Measurements from ENCODE around the gene BLTP1.
"Not testable (repeated sequence)": the region's sequence is repeated elsewhere in the genome, so short reads cannot be mapped to it uniquely, and the experiment has no call there.

BLTP1 gene

GRCh38 chr4:122151982-122152710 is at the start of gene BLTP1:
Gene BLTP1, plus strand, starts transcription at chr4:122152331. Its CDS starts 18,317 bp downstream, at chr4:122170648.
- DNase-seq, result peak; percentile 93

GRCh38 chr4:122104184-122104583 is 47.9 kb upstream of the BLTP1 start:
- no peak for DNase-seq

GRCh38 chr4:122107680-122108079 is 44.5 kb upstream of the BLTP1 start:
- no peak for DNase-seq

GRCh38 chr4:122110304-122110703 is 41.8 kb upstream of the BLTP1 start:
- not testable (repeated sequence) for DNase-seq

- DNase-seq, result peak; percentile 2
Measured at GRCh38 chr4:122117743-122118142, 34.4 kb upstream of the BLTP1 start.

GRCh38 chr4:122118243-122118642 is 33.9 kb upstream of the BLTP1 start:
- DNase-seq, result no peak

- DNase-seq, result no peak
Measured at GRCh38 chr4:122119739-122120138, 32.4 kb upstream of the BLTP1 start.

GRCh38 chr4:122121593-122121992 is 30.5 kb upstream of the BLTP1 start:
- DNase-seq, result no peak

GRCh38 chr4:122122083-122122482 is 30.0 kb upstream of the BLTP1 start:
- DNase-seq, result no peak

- DNase-seq, result peak; percentile 33
Measured at GRCh38 chr4:122129061-122129460, 23.1 kb upstream of the BLTP1 start.

- peak; percentile 39 for DNase-seq
Measured at GRCh38 chr4:122131562-122132157, 20.5 kb upstream of the BLTP1 start.

- no peak for DNase-seq
Measured at GRCh38 chr4:122132891-122133290, 19.2 kb upstream of the BLTP1 start.

- DNase-seq, result no peak
Measured at GRCh38 chr4:122139139-122139538, 13.0 kb upstream of the BLTP1 start.

GRCh38 chr4:122140834-122141233 is 11.3 kb upstream of the BLTP1 start:
- no peak for DNase-seq

- no peak for DNase-seq
Measured at GRCh38 chr4:122142687-122143086, 9.4 kb upstream of the BLTP1 start.

- no peak for DNase-seq
Measured at GRCh38 chr4:122146652-122147051, 5.5 kb upstream of the BLTP1 start.

GRCh38 chr4:122150931-122151330 is 1.2 kb upstream of the BLTP1 start:
- DNase-seq, result no peak

GRCh38 chr4:122152711-122153226 is 638 bp downstream of the BLTP1 start:
- peak; percentile 37 for DNase-seq

- peak; percentile 10 for DNase-seq
Measured at GRCh38 chr4:122156819-122157218, 4.7 kb downstream of the BLTP1 start.

GRCh38 chr4:122163301-122163700 is 11.2 kb downstream of the BLTP1 start:
- no peak for DNase-seq

GRCh38 chr4:122163767-122164166 is 11.6 kb downstream of the BLTP1 start:
- DNase-seq, result no peak

- no peak for DNase-seq
Measured at GRCh38 chr4:122167369-122167768, 15.2 kb downstream of the BLTP1 start.

- DNase-seq, result no peak
Measured at GRCh38 chr4:122170775-122171174, 18.6 kb downstream of the BLTP1 start.

- DNase-seq, result no peak
Measured at GRCh38 chr4:122171323-122171722, 19.2 kb downstream of the BLTP1 start.

Measured in activated CD4-positive, alpha-beta T cell treated with anti-CD3 and anti-CD28 coated beads, Interleukin-2, Interleukin-6, amounts not matched to agents 100 ng/mL and 50 ng/mL, durations not matched to agents 16 hours and 8 hours (primary cell).